ENCODE measurements around the gene AGPS. TPM values are rescaled to one million over a fixed set of nuclear protein-coding genes. Genes with fewer than 3 reads are reported as not detected.

The AGPS gene
- polyA plus RNA-seq, 1 of the 3 experiments (the other 2 are of a cell fraction) = 10.9 TPM

DNA sequence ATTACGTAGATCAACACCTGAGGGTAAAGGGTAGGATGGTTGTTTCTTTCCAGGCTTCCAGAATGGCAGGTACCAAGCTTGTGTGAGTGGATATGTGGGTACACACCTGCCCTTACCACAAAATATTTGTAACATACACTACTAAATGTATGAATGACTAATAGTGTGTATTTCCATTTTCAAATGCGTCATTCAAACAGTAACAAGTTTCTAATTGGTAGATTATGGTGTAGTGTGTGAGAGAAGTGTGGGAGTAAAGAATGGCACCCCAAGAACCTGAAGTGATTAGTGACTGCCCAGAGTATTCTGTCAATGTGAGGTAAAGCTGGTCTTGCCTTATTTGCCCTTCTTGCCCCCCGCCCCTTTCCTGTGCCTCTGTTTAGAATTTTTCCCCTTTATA lies 21.1 kb downstream of the AGPS start:
- no peaks in the 10 kb centered on the region for H3K9me2 ChIP-seq
- no peak overlapping the region for H3K4me3 ChIP-seq (ENCODE audit: low read depth in 2 of 2, low read length in 1 of 2)
- ChIA-PET POLR2A (no interaction called here), CTCF (interaction anchor here (0.5 to 6.7 kb wide), 6 partner anchors 8 to 151 kb away, joined by 3 to 68 read pairs (median 4); no protein-coding TSS in a partner anchor)
- no peak for DNase-seq
- no peak overlapping the region for H2AFZ ChIP-seq (ENCODE audit: low read depth)
- H3K4me1 ChIP-seq (ENCODE audit: control insufficient read depth in 1 of 2, insufficient read depth in 2 of 2, low read depth in 1 of 2, low read length in 1 of 2) = peaks cover 0 to 9% of the 10 kb centered on the region in 2 experiments; a peak in 2 of 4 replicates
- no peak overlapping the region for H3K27ac ChIP-seq (ENCODE audit: low read depth in 2 of 2, low read length in 1 of 2)
- H3K79me2 ChIP-seq (ENCODE audit: insufficient read depth) = peaks cover 93% of the 10 kb centered on the region
- H3K9ac ChIP-seq = no peak overlapping the region
- WGBS (ENCODE audit: low lambda C conversion rate) = 67% methylated on average over 3 of the region's 3 CpGs
- no peaks in the 10 kb centered on the region for H4K20me1 ChIP-seq (ENCODE audit: insufficient read depth)
- no peak overlapping the region for H3K4me2 ChIP-seq
- TF ChIP-seq, protein P1, sequence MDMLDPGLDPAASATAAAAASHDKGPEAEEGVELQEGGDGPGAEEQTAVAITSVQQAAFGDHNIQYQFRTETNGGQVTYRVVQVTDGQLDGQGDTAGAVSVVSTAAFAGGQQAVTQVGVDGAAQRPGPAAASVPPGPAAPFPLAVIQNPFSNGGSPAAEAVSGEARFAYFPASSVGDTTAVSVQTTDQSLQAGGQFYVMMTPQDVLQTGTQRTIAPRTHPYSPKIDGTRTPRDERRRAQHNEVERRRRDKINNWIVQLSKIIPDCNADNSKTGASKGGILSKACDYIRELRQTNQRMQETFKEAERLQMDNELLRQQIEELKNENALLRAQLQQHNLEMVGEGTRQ (IDR thresholded peaks at IDR 0.05; ENCODE audit: borderline replicate concordance, low read depth, low read length) = no peak
- TF ChIP-seq EP300 (IDR thresholded peaks at IDR 0.05; ENCODE audit: borderline replicate concordance in 1 of 2, low read depth in 1 of 2, low read length in 1 of 2) (no peak), GATA2 (CRISPR knock-in tag; IDR thresholded peaks at IDR 0.05) (no peak), TEAD4 (IDR thresholded peaks at IDR 0.05; ENCODE audit: borderline replicate concordance, insufficient read depth) (no peak), EZH2phosphoT487 (IDR thresholded peaks at IDR 0.05; ENCODE audit: borderline replicate concordance, low read depth) (no peak), SIN3A (IDR thresholded peaks at IDR 0.05; ENCODE audit: borderline replicate concordance, low read depth, low read length) (no peak), FOXM1 (IDR thresholded peaks at IDR 0.05; ENCODE audit: low read depth) (no peak), RFX5 (IDR thresholded peaks at IDR 0.05; ENCODE audit: low read length) (no peak), JUND (IDR thresholded peaks at IDR 0.05) (no peak), TAF1 (IDR thresholded peaks at IDR 0.05; ENCODE audit: borderline replicate concordance, low read depth, low read length) (no peak), CHD2 (IDR thresholded peaks at IDR 0.05; ENCODE audit: low read length, partially characterized antibody) (no peak), TCF12 (IDR thresholded peaks at IDR 0.05) (no peak), RXRA (IDR thresholded peaks at IDR 0.05; ENCODE audit: borderline replicate concordance, low read depth) (no peak), FOXJ3 (CRISPR knock-in tag; IDR thresholded peaks at IDR 0.05) (no peak)
- TF ChIP-seq, protein P2, sequence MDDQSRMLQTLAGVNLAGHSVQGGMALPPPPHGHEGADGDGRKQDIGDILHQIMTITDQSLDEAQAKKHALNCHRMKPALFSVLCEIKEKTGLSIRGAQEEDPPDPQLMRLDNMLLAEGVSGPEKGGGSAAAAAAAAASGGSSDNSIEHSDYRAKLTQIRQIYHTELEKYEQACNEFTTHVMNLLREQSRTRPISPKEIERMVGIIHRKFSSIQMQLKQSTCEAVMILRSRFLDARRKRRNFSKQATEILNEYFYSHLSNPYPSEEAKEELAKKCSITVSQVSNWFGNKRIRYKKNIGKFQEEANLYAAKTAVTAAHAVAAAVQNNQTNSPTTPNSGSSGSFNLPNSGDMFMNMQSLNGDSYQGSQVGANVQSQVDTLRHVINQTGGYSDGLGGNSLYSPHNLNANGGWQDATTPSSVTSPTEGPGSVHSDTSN (IDR thresholded peaks at IDR 0.05) = no peak
- TF ChIP-seq, protein P3, sequence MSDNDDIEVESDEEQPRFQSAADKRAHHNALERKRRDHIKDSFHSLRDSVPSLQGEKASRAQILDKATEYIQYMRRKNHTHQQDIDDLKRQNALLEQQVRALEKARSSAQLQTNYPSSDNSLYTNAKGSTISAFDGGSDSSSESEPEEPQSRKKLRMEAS (IDR thresholded peaks at IDR 0.05; ENCODE audit: low read depth) = no peak
- TF ChIP-seq, protein P4, sequence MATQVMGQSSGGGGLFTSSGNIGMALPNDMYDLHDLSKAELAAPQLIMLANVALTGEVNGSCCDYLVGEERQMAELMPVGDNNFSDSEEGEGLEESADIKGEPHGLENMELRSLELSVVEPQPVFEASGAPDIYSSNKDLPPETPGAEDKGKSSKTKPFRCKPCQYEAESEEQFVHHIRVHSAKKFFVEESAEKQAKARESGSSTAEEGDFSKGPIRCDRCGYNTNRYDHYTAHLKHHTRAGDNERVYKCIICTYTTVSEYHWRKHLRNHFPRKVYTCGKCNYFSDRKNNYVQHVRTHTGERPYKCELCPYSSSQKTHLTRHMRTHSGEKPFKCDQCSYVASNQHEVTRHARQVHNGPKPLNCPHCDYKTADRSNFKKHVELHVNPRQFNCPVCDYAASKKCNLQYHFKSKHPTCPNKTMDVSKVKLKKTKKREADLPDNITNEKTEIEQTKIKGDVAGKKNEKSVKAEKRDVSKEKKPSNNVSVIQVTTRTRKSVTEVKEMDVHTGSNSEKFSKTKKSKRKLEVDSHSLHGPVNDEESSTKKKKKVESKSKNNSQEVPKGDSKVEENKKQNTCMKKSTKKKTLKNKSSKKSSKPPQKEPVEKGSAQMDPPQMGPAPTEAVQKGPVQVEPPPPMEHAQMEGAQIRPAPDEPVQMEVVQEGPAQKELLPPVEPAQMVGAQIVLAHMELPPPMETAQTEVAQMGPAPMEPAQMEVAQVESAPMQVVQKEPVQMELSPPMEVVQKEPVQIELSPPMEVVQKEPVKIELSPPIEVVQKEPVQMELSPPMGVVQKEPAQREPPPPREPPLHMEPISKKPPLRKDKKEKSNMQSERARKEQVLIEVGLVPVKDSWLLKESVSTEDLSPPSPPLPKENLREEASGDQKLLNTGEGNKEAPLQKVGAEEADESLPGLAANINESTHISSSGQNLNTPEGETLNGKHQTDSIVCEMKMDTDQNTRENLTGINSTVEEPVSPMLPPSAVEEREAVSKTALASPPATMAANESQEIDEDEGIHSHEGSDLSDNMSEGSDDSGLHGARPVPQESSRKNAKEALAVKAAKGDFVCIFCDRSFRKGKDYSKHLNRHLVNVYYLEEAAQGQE (IDR thresholded peaks at IDR 0.05; ENCODE audit: low read depth, low read length) = no peak
- peaks cover 0 to 2% of the 10 kb centered on the region in 2 experiments for H3K36me3 ChIP-seq (replicated peaks in 1 of 2; ENCODE audit: control insufficient read depth in 1 of 2, insufficient read depth in 2 of 2, low read length in 1 of 2)
- no peaks in the 10 kb centered on the region for H3K27me3 ChIP-seq (ENCODE audit: insufficient read depth)
- peaks cover 12% of the 10 kb centered on the region for H3F3A ChIP-seq (replicated peaks; ENCODE audit: insufficient read depth)
- no peaks in the 10 kb centered on the region for H3K9me3 ChIP-seq

Data from SK-N-SH (cell line).